CD4-positive, alpha-beta T cell (primary cell): ENCODE measurements around the gene ZNG1A. TPM values are rescaled to one million over a fixed set of nuclear protein-coding genes. Genes with fewer than 3 reads are reported as not detected.
"Not testable (repeated sequence)": the region's sequence is repeated elsewhere in the genome, so short reads cannot be mapped to it uniquely, and the experiment has no call there.

Source experiments
- ATAC-seq: fragments of 200-7000 bp; cut with Tn5 transposase; one replicate; pipeline ENCODE4 v1.10.0; 2022; ENCODE audit warnings: mild to moderate bottlenecking; ENCODE audit not compliant: poor library complexity
- CTCF ChIA-PET: fragments of 350-600 bp; sonication (Branson Sonifier 250); formaldehyde crosslinking; loops from one replicate; lab custom pipeline; 2021; ENCODE audit warnings: antibody characterized with exemption, inconsistent platforms; lab: Charles Lee
- POLR2A ChIA-PET: fragments of 350-600 bp; sonication (Branson Sonifier 250); formaldehyde crosslinking; loops from one replicate; lab custom pipeline; 2021; ENCODE audit warnings: antibody characterized with exemption, inconsistent platforms; lab: Charles Lee
- DNase-seq, 14 experiments: peaks; one replicate each; pipeline ENCODE4 v3.0.0-alpha.2; 2013 to 2020; ENCODE audit warnings: mixed read lengths in 2 of 14
- H3K27ac ChIP-seq, 2 donors: one replicate each; pipeline versions ENCODE4 v1.5.1 to v1.7.0; 2013; ENCODE audit warnings: low read length in 2 of 2, low read depth in 1 of 2, mild to moderate bottlenecking in 1 of 2
- H3K27me3 ChIP-seq, 2 experiments: 1 replicate in 1 of 2; 2 replicates in 1 of 2; pipeline versions ENCODE4 v1.6.1 to v1.7.0; 2013; ENCODE audit warnings: low read length in 2 of 2, control low read depth in 1 of 2, mild to moderate bottlenecking in 1 of 2, moderate library complexity in 1 of 2; ENCODE audit not compliant: insufficient read depth in 2 of 2, control insufficient read depth in 1 of 2
- H3K36me3 ChIP-seq: one replicate; pipeline ENCODE4 v1.6.1; 2013; ENCODE audit warnings: low read length, control low read depth; ENCODE audit not compliant: insufficient read depth
- H3K4me1 ChIP-seq: one replicate; pipeline ENCODE4 v1.6.1; 2013; ENCODE audit warnings: low read length, control low read depth; ENCODE audit not compliant: insufficient read depth
- H3K4me3 ChIP-seq: one replicate; pipeline ENCODE4 v1.5.1; 2013; ENCODE audit warnings: mild to moderate bottlenecking, low read length, moderate library complexity
- H3K9me3 ChIP-seq, 2 experiments: 1 replicate in 1 of 2; 2 replicates in 1 of 2; pipeline versions ENCODE4 v1.6.1 to v1.7.0; 2013; ENCODE audit warnings: low read length in 2 of 2, mild to moderate bottlenecking in 2 of 2, control low read depth in 1 of 2, moderate library complexity in 1 of 2; ENCODE audit not compliant: control insufficient read depth in 1 of 2, insufficient read depth in 1 of 2
- H3K27ac Mint-ChIP-seq: one replicate; pipeline ENCODE4 v1.8.0; 2020; ENCODE audit warnings: mixed read lengths
- H3K27me3 Mint-ChIP-seq: one replicate; pipeline ENCODE4 v1.8.0; 2021; ENCODE audit warnings: mixed read lengths
- H3K36me3 Mint-ChIP-seq: one replicate; pipeline ENCODE4 v1.8.0; 2021; ENCODE audit warnings: low read depth, mixed read lengths
- H3K4me1 Mint-ChIP-seq: one replicate; pipeline ENCODE4 v1.8.0; 2021; ENCODE audit warnings: low read depth, mixed read lengths
- H3K4me3 Mint-ChIP-seq: one replicate; pipeline ENCODE4 v1.8.0; 2020; ENCODE audit warnings: mild to moderate bottlenecking, mixed read lengths
- H3K9me3 Mint-ChIP-seq: one replicate; pipeline ENCODE4 v1.8.0; 2020; ENCODE audit warnings: mixed read lengths
- intact Hi-C, 2 experiments: fragments of 100-400 bp; cut with DNase I in 1 of 2; cut with micrococcal nuclease in 1 of 2; formaldehyde crosslinking; loops; one replicate each; pipeline versions ENCODE4 v1.15.1 to v1.9.0; 2023 to 2025; cut with DNase I, micrococcal nuclease
- total RNA-seq, 174 experiments: library from RNA in 2 of 174; stranded (reverse) in 2 of 174; gene quantifications; one replicate each; pipeline ENCODE4 v1.2.3 and lab custom pipeline; 2021 to 2026
- TF ChIP-seq, protein P1 (sequence below): fragments of 200-600 bp; IDR thresholded peaks from one replicate; pipeline ENCODE4 v1.8.0; 2022; ENCODE audit warnings: antibody characterized with exemption, mild to moderate bottlenecking

ZNG1A gene
- total RNA-seq, 2 experiments from 2014 or later: 21.9 to 22.4 TPM

DNA sequence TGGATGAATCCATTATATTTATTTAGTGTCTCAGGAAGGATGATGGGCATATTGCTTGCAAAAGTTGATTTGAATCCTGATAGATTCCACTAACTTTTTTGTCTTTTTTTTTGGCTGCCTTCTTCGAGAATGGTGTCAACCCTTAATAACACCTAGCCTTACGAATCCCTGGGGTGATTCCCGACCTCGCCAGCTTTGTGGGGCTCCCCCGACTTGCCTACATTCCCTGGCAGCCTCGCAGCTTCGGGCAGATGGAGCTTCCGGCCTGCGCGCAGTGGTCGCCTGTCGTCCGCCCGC is 35.4 kb upstream of the ZNG1A start:
- ChIA-PET CTCF (interaction anchor here (0.7 to 1.8 kb wide), 13 partner anchors 9 to 90 kb away, joined by 3 to 14 read pairs (median 3); no protein-coding TSS in a partner anchor), POLR2A (interaction anchor here (0.9 to 3.7 kb wide), 4 partner anchors 10 to 67 kb away, joined by 3 to 36 read pairs (median 8); no protein-coding TSS in a partner anchor)
- peaks cover 5% of the 10 kb centered on the region for H3K4me1 Mint-ChIP-seq
- no peaks in the 10 kb centered on the region for H3K36me3 Mint-ChIP-seq
- H3K9me3 Mint-ChIP-seq: no peaks in the 10 kb centered on the region
- H3K4me1 ChIP-seq: peaks cover 11% of the 10 kb centered on the region
- intact Hi-C loops: loop anchor here (1.0 to 2.0 kb wide), 2 partner anchors 59 to 69 kb away; no protein-coding TSS in a partner anchor
- no peak for DNase-seq
- no peak overlapping the region for H3K27ac ChIP-seq
- TF ChIP-seq, protein P1, sequence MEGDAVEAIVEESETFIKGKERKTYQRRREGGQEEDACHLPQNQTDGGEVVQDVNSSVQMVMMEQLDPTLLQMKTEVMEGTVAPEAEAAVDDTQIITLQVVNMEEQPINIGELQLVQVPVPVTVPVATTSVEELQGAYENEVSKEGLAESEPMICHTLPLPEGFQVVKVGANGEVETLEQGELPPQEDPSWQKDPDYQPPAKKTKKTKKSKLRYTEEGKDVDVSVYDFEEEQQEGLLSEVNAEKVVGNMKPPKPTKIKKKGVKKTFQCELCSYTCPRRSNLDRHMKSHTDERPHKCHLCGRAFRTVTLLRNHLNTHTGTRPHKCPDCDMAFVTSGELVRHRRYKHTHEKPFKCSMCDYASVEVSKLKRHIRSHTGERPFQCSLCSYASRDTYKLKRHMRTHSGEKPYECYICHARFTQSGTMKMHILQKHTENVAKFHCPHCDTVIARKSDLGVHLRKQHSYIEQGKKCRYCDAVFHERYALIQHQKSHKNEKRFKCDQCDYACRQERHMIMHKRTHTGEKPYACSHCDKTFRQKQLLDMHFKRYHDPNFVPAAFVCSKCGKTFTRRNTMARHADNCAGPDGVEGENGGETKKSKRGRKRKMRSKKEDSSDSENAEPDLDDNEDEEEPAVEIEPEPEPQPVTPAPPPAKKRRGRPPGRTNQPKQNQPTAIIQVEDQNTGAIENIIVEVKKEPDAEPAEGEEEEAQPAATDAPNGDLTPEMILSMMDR: no peak
- H3K36me3 ChIP-seq: no peaks in the 10 kb centered on the region
- H3K27ac Mint-ChIP-seq: no peak overlapping the region
- peaks cover 9% of the 10 kb centered on the region for H3K27me3 Mint-ChIP-seq
- no peaks in the 10 kb centered on the region for H3K27me3 ChIP-seq
- H3K4me3 Mint-ChIP-seq: peak overlapping the region; percentile 78
- H3K4me3 ChIP-seq: peak overlapping the region; percentile 73
- H3K9me3 ChIP-seq: no peaks in the 10 kb centered on the region
- ATAC-seq: no peak

DNA sequence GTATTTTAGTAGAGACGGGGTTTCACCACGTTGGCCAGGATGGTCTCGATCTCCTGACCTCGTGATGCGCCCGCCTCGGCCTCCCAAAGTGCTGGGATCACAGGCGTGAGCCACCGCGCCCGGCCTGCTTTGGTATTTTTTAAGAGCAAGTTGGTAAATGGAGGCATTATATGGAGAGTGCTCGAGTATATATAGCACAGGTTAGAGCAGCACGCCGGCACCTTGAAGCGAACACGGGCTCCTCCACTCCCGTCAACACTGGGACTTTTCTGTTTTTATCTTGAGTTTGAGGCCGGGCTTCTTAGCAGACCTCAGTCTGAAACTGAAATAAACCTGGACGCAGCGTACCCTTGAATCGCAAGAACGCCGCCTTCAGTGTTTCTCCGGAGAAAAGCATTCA is 35.0 kb upstream of the ZNG1A start:
- not testable (repeated sequence) for H3K4me1 Mint-ChIP-seq, H3K36me3 ChIP-seq, DNase-seq, ATAC-seq, H3K9me3 ChIP-seq, H3K27me3 ChIP-seq, H3K9me3 Mint-ChIP-seq, H3K36me3 Mint-ChIP-seq, H3K27ac Mint-ChIP-seq, H3K27me3 Mint-ChIP-seq, H3K27ac ChIP-seq
- intact Hi-C loops: loop anchor here (1.0 to 2.0 kb wide), 2 partner anchors 59 to 69 kb away; no protein-coding TSS in a partner anchor
- ChIA-PET CTCF (interaction anchor here (0.9 to 1.8 kb wide), 5 partner anchors 24 to 90 kb away, joined by 3 to 14 read pairs (median 3); no protein-coding TSS in a partner anchor), POLR2A (interaction anchor here (0.9 to 3.7 kb wide), 4 partner anchors 11 to 68 kb away, joined by 3 to 36 read pairs (median 8); no protein-coding TSS in a partner anchor)
- Histone ChIP-seq H3K4me3 (peak overlapping the region; percentile 73), H3K4me1 (peaks cover 11% of the 10 kb centered on the region)
- peak overlapping the region; percentile 78 for H3K4me3 Mint-ChIP-seq

DNA sequence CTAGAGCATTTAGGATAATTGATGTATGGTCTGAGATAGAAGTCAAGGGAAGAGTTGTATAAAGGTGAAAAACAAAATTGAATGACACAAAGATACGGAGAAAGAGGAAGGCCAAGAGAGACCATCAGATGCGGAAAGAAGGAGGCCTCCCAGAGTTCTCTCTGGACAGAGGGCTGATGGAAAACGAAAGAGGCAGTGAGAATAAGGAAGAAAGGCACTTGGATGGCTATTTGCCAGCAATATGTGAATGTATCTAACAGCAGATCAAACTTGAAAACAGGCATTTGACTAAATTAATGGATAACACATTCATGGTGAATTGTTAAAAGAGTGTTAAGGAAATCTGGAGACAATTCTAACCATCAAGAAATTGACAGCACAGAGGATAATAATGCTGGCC is 33.4 kb upstream of the ZNG1A start:
- H3K27me3 Mint-ChIP-seq: peaks cover 9% of the 10 kb centered on the region
- H3K27ac ChIP-seq: no peak overlapping the region
- TF ChIP-seq, protein P1: no peak
- intact Hi-C loops: no loop called here
- CTCF ChIA-PET: no interaction called here
- no peaks in the 10 kb centered on the region for H3K27me3 ChIP-seq
- no peaks in the 10 kb centered on the region for H3K36me3 ChIP-seq
- ATAC-seq (no peak), DNase-seq (no peak)
- H3K27ac Mint-ChIP-seq: no peak overlapping the region
- no peak overlapping the region for H3K4me3 ChIP-seq
- no peak overlapping the region for H3K4me3 Mint-ChIP-seq
- no peaks in the 10 kb centered on the region for H3K36me3 Mint-ChIP-seq
- H3K9me3 Mint-ChIP-seq: no peaks in the 10 kb centered on the region
- POLR2A ChIA-PET: no interaction called here
- no peaks in the 10 kb centered on the region for H3K9me3 ChIP-seq
- peaks cover 5% of the 10 kb centered on the region for H3K4me1 Mint-ChIP-seq
- H3K4me1 ChIP-seq: peaks cover 11% of the 10 kb centered on the region

DNA sequence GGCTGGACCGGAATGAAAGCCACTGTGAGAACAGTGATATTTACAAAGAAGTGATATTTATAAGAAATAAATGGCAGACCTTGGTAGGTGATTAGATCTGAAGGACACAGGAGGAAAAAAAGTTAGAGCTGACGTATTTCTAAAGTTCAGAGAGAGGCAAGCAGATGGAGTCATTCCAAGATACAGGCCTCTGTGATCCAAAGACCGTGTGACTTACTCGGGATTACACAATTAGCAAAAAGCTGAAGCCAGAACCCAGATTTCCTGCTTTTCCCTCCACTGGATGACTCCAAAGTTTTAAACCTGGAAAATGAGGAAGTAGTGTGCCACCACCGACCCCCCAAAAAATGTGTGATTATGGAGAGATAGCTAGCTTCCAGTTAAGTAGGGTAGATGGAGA is 32.7 kb upstream of the ZNG1A start:
- Mint-ChIP-seq H3K27me3 (peaks cover 3% of the 10 kb centered on the region), H3K4me3 (no peak overlapping the region), H3K4me1 (peaks cover 2% of the 10 kb centered on the region), H3K9me3 (no peaks in the 10 kb centered on the region), H3K27ac (no peak overlapping the region), H3K36me3 (no peaks in the 10 kb centered on the region)
- intact Hi-C loops: no loop called here
- H3K36me3 ChIP-seq: no peaks in the 10 kb centered on the region
- H3K9me3 ChIP-seq: no peaks in the 10 kb centered on the region
- TF ChIP-seq, protein P1: no peak
- H3K27ac ChIP-seq: no peak overlapping the region
- ChIA-PET POLR2A (no interaction called here), CTCF (no interaction called here)
- ATAC-seq (no peak), DNase-seq (no peak)
- no peaks in the 10 kb centered on the region for H3K27me3 ChIP-seq
- no peak overlapping the region for H3K4me3 ChIP-seq
- H3K4me1 ChIP-seq: peaks cover 9% of the 10 kb centered on the region
